HG02973 (cell line): ENCODE measurements around the gene HOXB3.

Experiments used
- ATAC-seq: cut with Tn5 transposase; IDR thresholded peaks from one replicate; pipeline ENCODE4 v1.9.1; 2021; ENCODE audit warnings: moderate library complexity; ENCODE audit not compliant: unreplicated experiment

Gene HOXB3

DNA sequence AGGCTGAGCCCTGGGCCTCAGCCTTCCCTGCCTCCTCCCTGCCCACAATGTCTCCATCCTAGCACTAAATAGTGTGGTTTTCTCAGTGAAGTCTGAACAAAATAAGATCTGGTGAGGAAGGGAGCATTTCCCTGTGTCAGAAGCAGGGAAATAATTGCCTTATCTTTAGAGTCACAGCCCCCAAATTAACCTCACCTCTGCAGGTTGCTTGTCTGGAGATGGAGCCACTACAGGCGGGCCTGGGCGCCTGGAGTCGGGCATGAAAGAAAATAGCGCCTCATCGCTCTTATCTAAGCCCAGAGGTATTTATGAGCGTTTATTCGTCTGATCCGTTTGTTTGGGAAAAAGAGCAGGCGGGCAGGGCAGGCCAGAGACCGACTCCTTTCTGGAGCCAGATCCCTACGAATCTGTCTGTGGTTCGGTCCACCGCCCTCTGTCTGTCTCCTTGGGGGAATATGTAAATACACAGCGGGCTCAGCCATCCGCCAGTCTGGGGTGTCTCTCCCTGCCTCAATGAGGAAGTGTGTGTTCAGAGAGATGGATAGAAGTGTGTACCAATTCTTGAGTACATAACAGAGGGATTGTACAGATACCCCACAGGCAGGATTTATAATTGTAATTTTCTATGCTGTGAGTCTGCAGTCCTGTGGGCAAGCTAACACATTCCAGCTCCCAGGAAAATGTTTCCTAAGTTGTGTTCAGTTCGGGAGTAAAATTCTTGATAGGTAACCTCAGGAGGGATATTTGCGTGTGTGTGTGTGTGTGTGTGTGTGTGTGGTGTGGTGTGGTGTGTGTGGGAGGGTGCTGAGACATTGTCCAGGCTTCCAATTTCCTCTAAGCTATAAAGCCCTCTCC, 10.4 kb upstream of the HOXB3 start:
- ATAC-seq, result no peak

DNA sequence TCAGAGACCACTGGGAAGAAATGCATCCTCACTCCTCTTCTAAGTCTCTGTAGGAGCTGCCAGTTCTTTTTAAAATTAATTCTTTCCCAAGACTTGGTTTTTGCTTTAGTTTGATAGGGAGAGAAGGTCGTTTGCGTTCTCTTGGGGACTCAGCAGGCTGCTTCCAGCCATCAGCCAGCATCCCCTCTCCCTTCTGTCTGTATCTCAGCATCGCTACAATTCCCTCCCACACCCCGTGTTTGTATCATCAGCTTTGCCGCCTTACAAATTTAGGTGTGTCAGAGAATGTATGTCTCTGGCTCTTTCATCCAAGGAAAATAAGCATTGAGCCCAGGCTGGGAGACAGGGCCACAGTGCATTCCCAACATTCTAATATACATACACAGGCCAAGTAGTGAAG, 9.3 kb upstream of the HOXB3 start:
- ATAC-seq, result no peak

DNA sequence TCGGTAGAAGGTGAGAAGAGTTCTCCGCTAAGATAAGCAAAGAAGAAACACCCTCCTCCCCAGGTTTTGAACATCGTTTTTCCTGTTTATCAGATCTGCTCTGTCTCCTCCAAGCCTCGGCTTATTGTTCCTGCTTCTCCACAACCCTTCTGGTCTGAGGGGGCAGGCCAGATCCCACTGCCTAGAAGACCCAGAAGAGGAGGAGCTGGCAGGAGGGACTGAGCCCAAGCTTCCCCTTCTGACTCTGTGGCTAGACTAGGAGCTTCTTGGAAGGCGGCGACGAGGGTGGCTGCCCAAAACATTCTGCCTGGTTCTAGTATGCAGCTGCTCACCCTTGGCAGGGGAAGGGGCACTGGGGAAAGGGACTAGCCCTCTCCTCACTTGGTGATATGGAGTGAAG, 8.7 kb upstream of the HOXB3 start:
- no peak for ATAC-seq

DNA sequence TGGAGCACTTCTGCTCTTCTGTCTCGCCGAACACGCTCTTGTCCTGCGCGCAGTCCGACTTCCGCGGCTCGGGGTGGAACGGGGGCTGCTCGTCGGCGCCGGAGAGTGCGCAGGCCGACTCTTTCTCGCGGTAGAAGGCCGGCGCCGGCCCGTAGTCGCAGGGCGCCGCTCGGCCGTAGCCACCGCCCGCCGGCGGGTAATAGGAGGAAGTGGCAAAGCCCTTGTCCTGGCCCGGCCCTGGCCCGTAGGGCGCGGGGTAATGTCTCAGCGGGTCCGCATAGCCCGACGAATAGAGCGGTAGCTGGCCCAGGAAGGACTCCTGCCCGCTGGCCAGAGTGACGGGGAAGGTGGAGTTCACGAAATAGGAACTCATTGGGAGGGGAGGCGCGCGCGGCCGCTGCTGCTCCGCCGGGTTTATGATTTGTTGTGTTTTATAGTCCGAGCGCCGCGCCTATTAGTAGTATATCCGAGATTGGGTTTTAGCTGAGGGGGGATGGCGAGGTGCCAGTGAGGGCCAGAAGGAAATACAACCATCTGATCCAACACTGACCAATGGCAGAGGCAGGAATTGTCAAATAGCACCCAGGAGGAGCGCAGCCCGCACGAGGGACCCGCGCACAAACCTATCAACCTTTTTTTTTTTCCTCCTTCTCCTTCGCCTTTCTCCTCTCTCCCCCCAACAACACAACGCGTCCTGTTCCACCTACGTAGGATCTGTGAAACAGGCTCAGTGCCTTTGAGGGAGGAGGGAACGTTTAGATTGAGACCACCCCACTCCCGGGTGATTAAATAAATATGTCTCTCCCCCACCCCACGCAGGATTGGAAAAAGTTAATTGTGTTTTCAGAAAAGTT, 8.0 kb upstream of the HOXB3 start:
- no peak for ATAC-seq

DNA sequence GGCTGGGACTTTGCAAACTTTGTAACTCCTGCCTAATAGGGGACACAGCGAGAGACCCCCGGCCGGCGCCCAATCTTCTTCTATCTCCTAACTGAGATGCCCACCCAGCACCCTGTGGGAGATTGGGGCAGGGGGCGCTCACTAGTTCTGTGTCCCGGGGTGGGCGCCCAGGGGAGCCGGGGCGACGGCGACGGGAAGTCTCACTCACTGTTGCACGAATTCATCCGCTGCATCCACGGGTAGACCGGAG, 7.4 kb upstream of the HOXB3 start:
- no peak for ATAC-seq

DNA sequence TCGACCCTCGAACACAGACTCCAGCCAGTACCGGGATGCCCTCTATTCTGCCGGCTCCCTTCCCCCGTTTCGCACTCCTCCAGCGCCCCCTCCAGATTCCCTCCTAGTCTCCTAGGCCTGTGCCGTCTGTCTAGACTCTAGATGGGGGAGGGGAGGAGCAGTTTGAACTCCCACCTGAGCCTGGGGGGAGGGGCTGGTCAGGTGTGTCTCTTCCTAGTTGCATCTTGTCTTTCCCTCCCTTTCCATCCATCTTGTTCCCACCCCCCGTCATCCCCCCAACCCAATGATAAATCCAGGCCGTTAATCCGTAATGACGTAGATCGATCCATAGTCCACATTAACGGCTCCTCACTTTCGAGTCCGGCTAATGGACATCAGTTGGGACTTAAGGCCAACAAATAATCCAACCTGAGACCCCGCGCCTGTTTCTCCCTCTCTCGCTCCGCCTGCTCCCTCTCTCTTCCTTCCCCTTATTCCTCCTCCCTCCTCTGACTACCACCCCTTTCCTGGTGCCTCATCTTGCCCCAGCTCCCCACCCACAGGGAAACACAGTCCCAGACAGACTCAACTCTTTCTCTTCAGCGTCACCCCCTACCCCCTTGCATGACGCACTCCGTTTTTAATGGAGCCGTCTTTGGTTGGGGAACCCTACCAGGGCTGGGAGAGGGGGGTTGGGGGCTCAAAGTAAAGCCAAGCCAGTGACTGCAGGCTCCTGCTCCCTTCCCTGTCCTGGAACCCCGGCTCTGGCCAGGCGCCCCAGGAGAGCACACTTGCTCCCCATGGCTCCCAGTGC, 6.9 kb upstream of the HOXB3 start:
- ATAC-seq, result no peak

DNA sequence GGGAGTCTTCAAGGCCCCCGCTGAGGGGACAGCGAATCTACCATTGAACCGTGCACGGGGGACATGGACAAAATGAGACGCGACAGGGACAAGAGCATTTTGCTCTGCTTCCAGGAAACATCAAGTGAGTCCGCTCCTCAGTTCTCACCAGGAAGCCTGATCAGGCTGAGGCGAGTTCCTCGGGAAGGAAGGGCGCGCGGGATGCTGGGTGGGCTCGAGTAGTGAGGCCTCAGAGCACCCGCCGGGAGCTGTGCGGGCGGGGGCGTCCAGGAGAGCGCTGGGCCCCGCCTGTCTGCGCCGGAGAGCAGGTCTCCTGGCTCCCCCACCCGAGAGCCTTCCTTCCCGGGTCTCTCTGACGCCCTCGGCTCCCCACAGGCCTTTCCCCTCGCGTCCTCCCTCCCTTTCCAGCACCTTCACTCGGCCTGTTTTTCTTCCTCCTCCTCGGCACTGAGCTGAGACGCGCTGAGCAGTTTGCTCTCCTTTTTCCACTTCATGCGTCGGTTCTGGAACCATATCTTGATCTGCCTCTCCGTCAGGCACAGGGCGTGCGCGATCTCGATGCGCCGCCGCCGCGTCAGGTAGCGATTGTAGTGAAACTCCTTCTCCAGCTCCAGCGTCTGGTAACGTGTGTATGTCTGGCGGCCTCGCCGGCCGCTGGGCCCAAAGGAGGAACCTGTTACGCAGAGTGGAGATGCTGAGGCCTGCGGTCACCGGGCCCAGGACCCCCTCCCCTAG, 6.1 kb upstream of the HOXB3 start:
- no peak for ATAC-seq

DNA sequence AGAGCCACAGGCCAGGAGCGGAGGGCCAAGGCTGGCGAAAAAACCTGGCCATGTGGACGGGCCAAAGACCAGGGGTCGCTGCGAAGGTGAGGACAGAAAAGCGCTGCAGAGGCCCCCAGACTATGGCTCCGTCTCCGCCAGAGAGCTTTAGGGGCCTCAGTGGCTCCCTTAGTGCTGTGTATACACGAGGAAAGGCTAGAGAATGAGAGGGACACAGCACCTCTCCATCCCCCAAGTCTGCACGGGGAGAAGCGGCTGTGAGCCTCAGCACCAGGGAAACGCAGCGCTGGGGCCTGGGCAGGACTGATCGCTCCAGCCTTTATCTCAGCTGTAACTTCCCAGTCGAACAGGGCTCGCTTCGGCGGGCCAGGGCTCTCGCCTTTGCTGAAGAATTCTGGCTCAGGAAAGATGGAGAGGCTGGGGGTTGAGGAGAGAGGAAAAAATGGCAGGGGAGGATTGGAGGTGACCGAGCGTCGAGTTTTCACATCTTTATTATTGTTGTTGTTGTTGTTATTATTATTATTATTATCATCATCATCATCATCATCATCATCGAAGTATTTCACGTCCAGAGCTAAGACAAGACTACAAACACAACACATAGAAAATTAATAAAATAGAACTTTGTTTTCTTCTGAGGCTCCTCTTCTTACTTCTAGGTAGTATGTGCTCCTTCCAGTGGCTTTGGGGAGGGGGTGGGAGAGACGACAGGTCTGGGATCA, 5.4 kb upstream of the HOXB3 start:
- no peak for ATAC-seq

DNA sequence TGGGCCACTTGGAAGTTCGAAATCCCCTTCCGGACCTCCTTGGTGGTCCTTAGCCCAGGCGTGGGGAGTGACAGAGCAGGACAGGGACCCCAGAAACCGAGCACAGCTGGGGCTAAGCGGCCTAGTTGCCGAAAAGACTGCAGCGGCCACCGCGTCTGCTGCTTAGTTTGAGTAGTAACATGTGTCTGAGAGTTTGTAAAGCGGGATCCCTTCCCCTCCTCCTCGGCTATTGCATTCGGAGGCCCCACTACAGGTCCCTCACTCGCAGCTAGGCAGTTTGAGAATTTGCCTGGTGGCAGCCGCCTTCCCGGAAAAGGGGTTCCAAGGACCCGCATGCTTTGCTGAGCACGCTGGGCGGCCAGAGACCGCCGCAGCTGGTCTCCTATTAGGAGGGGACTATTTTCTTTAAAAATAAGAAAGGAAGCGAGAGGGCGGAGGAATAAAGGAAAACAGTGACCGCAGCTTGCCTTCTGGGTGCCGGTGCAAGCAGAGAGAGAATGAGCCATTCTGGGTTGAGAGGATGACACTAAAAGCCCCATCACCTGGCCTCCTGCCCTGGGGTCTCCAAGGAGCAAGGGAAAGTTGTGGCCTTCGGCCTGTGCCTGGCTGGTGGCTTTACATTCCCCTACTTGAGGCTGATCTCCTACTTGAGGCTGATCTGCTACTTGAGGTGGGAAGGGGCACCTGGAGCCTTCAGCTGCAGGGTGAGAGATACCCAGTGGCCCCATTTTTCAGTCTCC, 4.7 kb upstream of the HOXB3 start:
- ATAC-seq, result no peak

DNA sequence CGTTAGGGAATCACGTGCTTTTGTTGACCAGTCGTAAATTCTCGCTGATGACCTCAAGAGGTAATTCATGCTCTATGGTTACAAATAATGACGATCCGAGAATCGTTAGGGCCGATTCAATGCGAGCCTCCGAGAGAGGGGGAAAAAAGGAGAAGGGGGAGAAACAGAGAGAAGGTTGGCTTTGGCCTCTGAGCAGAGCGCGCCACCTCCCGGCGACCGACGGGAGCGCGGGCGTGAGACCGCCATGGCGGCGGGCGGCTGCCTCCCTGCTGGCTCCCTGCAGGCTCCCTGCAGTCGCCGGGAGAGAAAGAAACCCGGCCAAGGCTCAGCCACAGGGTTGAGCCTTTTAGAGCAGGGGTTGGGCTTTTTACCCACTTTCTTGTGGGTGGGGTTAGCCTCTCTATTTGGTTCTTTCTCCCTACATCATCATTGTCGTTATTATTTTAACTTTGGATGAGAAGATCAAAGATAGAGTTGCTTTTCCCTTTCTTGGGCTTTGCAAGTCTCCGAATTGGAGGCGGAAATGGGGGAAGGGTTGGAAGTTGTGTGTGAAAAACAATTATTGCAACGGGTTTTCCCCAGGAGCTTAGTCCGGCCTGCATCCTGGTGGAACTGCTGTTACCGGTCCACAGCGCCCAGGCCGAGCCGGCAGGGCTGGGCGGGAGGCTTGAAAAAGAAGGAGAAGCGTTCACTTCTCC, 3.9 kb upstream of the HOXB3 start:
- ATAC-seq, result no peak

DNA sequence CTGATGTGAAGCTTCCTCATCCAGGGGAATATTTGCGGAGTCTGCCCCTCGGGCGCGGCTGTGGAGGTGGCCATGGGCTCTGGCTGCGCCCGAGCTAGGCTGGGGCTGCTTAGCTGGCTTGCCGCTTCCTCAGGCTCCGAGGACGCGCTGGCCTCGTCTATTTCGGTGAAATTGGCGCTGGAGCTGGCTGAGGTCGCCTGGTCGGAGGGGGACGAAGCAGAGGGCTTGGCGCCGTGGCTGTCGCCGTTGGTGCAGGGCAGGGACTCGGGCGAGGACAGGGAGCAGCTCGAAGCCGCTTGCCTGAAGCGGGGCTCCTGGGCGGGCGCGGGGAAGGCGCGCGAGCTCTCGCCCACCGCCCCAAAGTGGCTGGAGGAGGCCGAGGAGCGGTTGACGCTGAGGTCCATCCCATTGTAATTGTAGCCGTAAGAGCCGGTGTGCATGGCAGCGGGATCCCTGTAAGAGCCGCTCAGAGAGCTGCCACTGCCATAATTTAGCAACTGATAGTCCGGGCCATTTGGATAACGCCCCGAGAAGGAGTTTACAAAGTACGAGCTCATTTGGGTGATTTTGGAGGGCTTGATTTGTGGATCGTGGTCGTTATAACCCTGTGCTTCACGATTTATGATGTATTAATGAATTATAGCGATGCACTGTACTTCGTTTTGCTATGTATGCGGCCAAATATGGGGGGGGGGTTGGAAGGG, 3.2 kb upstream of the HOXB3 start, which contains the start of gene HOXB5:
HOXB5 (minus strand) TSS at position 654 of the 704 bp plus-strand sequence; CDS start at position 557, 97 bp downstream.
- no peak for ATAC-seq

DNA sequence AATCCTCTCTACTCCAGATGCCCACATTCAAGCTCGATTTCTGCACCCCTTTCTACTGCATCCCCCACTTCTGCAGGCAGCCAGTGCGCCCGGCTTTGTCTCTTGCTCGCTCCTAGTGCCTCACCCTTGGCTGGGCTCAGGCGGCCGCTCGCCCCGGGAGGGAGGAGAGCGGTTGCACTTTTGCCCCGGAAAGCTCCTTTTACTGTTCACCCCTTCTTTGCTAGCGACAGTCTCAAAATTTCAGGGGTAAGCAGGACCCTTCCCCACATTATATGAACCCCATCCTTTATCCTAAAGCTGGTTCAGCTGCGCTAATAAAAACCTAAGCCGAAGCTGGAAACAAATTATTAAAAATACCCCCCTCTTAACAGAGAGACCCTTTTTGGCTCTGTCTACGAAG, 2.5 kb upstream of the HOXB3 start:
- ATAC-seq, result no peak

DNA sequence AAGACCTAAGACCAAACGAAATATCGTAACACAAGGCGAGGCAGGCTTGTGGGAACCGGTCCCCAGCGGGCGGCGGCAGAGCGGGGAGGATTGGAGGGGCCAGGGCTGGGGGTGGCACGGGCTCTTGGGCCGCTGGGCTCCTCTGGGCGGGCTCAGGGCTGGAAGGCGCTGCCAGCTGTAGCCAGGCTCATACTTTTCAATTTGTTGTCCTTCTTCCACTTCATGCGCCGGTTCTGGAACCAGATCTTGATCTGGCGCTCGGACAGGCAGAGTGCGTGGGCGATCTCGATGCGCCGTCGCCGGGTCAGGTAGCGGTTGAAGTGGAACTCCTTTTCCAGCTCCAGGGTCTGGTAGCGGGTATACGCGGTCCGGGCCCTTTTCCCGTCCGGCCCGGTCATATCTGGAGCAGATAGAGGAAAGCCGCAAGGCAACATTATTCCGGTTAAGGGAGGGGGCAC, 2.0 kb upstream of the HOXB3 start:
- ATAC-seq, result no peak

DNA sequence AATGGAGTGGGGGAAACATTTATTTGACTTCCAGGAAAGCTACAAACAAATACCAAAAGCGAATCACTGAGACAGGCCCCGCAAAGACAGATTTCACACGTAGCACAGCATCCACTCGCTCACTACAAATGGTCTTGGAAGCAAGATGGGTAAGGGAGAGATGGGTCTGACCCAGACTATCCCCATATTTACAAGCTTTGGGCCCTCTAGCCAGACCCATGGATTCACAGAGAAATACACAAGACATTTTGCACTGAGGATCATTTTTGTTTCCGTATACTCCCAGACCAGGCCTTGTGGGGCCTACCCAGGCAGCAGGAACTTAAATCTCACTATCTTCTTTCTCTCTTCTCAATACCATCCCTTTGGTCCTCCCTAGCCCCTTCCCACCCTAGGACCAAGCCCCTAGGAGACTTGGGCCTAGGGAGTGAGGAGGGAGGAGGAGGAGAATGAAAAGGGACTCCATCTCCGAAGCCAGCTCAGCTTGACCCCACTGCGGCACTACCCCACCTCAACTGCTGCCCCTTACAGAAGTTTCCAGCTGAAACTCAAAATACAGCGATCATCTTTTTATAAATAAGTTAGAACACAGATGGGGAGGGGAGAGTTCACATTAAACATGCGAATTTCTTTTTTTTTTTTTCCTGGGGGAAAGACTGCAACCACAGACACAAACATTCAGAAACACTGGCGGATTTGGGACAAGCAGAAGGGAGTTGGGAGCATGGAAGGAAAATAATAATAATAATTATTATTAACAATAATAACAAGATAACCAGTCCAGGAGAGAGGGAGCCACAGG, 1.4 kb upstream of the HOXB3 start:
- no peak for ATAC-seq

DNA sequence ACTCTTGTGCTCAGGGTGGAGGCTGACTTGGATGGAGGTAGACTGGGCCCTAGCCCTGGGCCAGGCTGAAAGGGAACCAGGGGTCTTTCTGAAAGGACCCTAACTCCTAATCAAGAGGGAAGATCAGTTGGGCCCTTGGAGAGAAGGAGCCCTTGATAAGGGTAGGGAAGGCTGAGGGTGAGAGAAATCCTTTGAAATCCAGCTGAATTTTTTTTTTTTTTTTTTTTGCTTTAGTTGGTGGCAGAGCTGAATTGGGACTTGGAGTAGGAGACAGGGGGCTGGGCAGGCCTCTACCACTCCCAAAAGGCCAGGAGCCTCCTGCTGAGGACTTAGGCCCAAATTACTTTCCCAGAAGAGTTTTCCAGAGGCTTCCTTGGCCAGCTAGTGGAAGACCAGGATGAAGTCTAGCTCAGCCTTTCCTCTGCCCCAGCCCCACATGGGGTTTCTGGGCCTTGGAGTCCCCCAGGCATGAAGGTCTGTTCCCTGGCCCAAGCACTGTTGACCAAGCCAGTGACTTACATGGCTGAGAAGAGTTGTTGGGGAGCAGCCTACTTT, 643 bp upstream of the HOXB3 start:
- no peak for ATAC-seq

DNA sequence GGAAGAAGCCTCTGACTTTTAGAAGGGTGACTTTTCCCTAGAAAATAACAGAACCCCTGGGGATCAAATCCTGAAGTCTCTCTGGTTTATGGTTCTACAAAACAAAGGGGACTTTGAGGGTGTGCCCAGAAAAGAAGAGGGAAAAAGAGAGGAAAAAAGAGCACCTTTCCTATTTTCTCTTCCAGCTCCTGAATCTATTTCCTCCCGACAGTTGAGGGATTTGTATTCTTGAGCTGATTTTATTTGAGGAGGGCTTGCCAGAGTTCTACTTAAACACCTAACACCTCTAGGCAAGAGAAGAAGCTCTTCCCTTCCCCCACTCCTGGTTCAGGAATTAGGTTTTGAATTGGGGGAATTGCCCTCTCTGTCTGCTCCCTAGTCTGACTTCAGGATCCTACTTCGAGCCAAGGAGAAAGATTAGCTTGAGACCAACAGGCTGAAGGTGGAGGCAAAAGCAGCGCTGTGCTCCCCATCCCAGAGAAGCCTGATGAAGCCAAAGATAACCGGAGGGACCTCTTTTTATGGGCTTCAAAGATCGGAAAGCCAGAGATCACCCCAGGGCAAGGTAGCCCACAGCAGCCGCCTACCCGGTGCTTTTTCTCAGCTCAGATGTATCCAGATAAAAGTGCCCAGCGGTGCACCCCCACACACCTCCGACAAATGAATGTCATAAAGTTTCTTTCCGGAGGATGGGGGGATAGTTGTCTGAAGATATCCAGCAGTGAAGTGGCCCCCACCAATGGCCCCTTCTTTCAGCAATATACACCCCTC, 796 bp downstream of the HOXB3 start:
- ATAC-seq, result no peak
